Measurements from ENCODE around the gene RIOK2. TPM values are rescaled to one million over a fixed set of nuclear protein-coding genes. Genes with fewer than 3 reads are reported as not detected.
"Not testable (repeated sequence)": the region's sequence is repeated elsewhere in the genome, so short reads cannot be mapped to it uniquely, and the experiment has no call there.

The RIOK2 gene
- total and polyA plus RNA-seq, 2 donors (not counting 1 experiment from before 2014, with no cell fraction given), result 18.2 to 24.6 TPM

GRCh38 chr5:97183930-97184213, 825 bp upstream of the RIOK2 start:
- DNase-seq (ENCODE audit: low read depth in 2 of 2), result no peak
- peak overlapping the region; percentile 99 for H2AFZ ChIP-seq (ENCODE audit: low read length)
- H3K4me1 ChIP-seq (ENCODE audit: control insufficient read depth, extremely low read depth, insufficient read depth, low read length), result no peaks in the 10 kb centered on the region
- no peaks in the 10 kb centered on the region for H3K36me3 ChIP-seq (ENCODE audit: control insufficient read depth, insufficient read depth, low read length)
- no peaks in the 10 kb centered on the region for H3K27me3 ChIP-seq (ENCODE audit: control insufficient read depth, insufficient read depth, low read length)
- H3K4me2 ChIP-seq (ENCODE audit: extremely low read depth, insufficient read depth, low read length), result peak overlapping the region; percentile 26
- no peak for TF ChIP-seq EZH2 (IDR thresholded peaks at IDR 0.05; ENCODE audit: low read length, missing control alignments)
- TF ChIP-seq CTCF (conservative IDR thresholded peaks at IDR 0.05 in 1 of 2, IDR thresholded peaks at IDR 0.05 in 1 of 2; ENCODE audit: low read depth in 1 of 2, low read length in 2 of 2), result no peak
- H3K4me3 ChIP-seq (replicated peaks in 1 of 4; ENCODE audit: control extremely low read depth in 1 of 4, insufficient read depth in 1 of 4, low read depth in 3 of 4, low read length in 4 of 4), result peak overlapping the region; percentile 93 to 100 (median 97)
- H3K9ac ChIP-seq (ENCODE audit: insufficient read depth, low read length), result no peak overlapping the region
- H4K20me1 ChIP-seq (ENCODE audit: control insufficient read depth, extremely low read depth, insufficient read depth, low read length), result no peaks in the 10 kb centered on the region
- peak overlapping the region; percentile 91 for H3K27ac ChIP-seq (ENCODE audit: insufficient read depth, low read length)
- no peaks in the 10 kb centered on the region for H3K9me3 ChIP-seq (ENCODE audit: control insufficient read depth, insufficient read depth, low read depth, low read length)
- H3K79me2 ChIP-seq (ENCODE audit: control insufficient read depth, insufficient read depth, low read length), result peaks cover 29% of the 10 kb centered on the region

GRCh38 chr5:97182571-97183099, 412 bp downstream of the RIOK2 start:
- H3K9ac ChIP-seq (ENCODE audit: insufficient read depth, low read length), result peak overlapping the region; percentile 90
- H3K4me3 ChIP-seq (replicated peaks in 1 of 4; ENCODE audit: control extremely low read depth in 1 of 4, insufficient read depth in 1 of 4, low read depth in 3 of 4, low read length in 4 of 4), result peak overlapping the region; percentile 93 to 100 (median 97)
- H3K36me3 ChIP-seq (ENCODE audit: control insufficient read depth, insufficient read depth, low read length), result peaks cover 7% of the 10 kb centered on the region
- no peaks in the 10 kb centered on the region for H3K4me1 ChIP-seq (ENCODE audit: control insufficient read depth, extremely low read depth, insufficient read depth, low read length)
- peak overlapping the region; percentile 99 for H2AFZ ChIP-seq (ENCODE audit: low read length)
- peak overlapping the region; percentile 91 for H3K27ac ChIP-seq (ENCODE audit: insufficient read depth, low read length)
- H3K27me3 ChIP-seq (ENCODE audit: control insufficient read depth, insufficient read depth, low read length), result no peaks in the 10 kb centered on the region
- TF ChIP-seq EZH2 (IDR thresholded peaks at IDR 0.05; ENCODE audit: low read length, missing control alignments), result no peak
- TF ChIP-seq CTCF (conservative IDR thresholded peaks at IDR 0.05 in 1 of 2, IDR thresholded peaks at IDR 0.05 in 1 of 2; ENCODE audit: low read depth in 1 of 2, low read length in 2 of 2), result no peak
- no peaks in the 10 kb centered on the region for H4K20me1 ChIP-seq (ENCODE audit: control insufficient read depth, extremely low read depth, insufficient read depth, low read length)
- H3K4me2 ChIP-seq (ENCODE audit: extremely low read depth, insufficient read depth, low read length), result peak overlapping the region; percentile 91
- H3K79me2 ChIP-seq (ENCODE audit: control insufficient read depth, insufficient read depth, low read length), result peaks cover 31% of the 10 kb centered on the region
- H3K9me3 ChIP-seq (ENCODE audit: control insufficient read depth, insufficient read depth, low read depth, low read length), result no peaks in the 10 kb centered on the region
- DNase-seq (ENCODE audit: low read depth in 2 of 2), result peak; percentile 5 to 48

- peak; percentile 14 to 28 for DNase-seq (ENCODE audit: low read depth in 2 of 2)
- Histone ChIP-seq H4K20me1 (ENCODE audit: control insufficient read depth, extremely low read depth, insufficient read depth, low read length) (no peaks in the 10 kb centered on the region), H3K4me2 (ENCODE audit: extremely low read depth, insufficient read depth, low read length) (peak overlapping the region; percentile 91), H3K36me3 (ENCODE audit: control insufficient read depth, insufficient read depth, low read length) (peaks cover 7% of the 10 kb centered on the region), H3K27ac (ENCODE audit: insufficient read depth, low read length) (peak overlapping the region; percentile 91), H3K4me1 (ENCODE audit: control insufficient read depth, extremely low read depth, insufficient read depth, low read length) (no peaks in the 10 kb centered on the region), H3K79me2 (ENCODE audit: control insufficient read depth, insufficient read depth, low read length) (peaks cover 31% of the 10 kb centered on the region), H3K9me3 (ENCODE audit: control insufficient read depth, insufficient read depth, low read depth, low read length) (no peaks in the 10 kb centered on the region), H2AFZ (ENCODE audit: low read length) (no peak overlapping the region), H3K9ac (ENCODE audit: insufficient read depth, low read length) (peak overlapping the region; percentile 90), H3K4me3 (replicated peaks in 1 of 4; ENCODE audit: control extremely low read depth in 1 of 4, insufficient read depth in 1 of 4, low read depth in 3 of 4, low read length in 4 of 4) (peak overlapping the region; percentile 93 to 100 (median 97)), H3K27me3 (ENCODE audit: control insufficient read depth, insufficient read depth, low read length) (no peaks in the 10 kb centered on the region)
- TF ChIP-seq CTCF (conservative IDR thresholded peaks at IDR 0.05 in 1 of 2, IDR thresholded peaks at IDR 0.05 in 1 of 2; ENCODE audit: low read depth in 1 of 2, low read length in 2 of 2) (no peak), EZH2 (IDR thresholded peaks at IDR 0.05; ENCODE audit: low read length, missing control alignments) (no peak)
Measured at GRCh38 chr5:97181856-97182545, 1.0 kb downstream of the RIOK2 start.

GRCh38 chr5:97179457-97179856, 3.6 kb downstream of the RIOK2 start:
- H3K4me1 ChIP-seq (ENCODE audit: control insufficient read depth, extremely low read depth, insufficient read depth, low read length); DNase-seq (ENCODE audit: low read depth in 2 of 2); H3K27me3 ChIP-seq (ENCODE audit: control insufficient read depth, insufficient read depth, low read length); H4K20me1 ChIP-seq (ENCODE audit: control insufficient read depth, extremely low read depth, insufficient read depth, low read length); H3K4me3 ChIP-seq (replicated peaks in 1 of 4; ENCODE audit: control extremely low read depth in 1 of 4, insufficient read depth in 1 of 4, low read depth in 3 of 4, low read length in 4 of 4); H3K9me3 ChIP-seq (ENCODE audit: control insufficient read depth, insufficient read depth, low read depth, low read length); H3K4me2 ChIP-seq (ENCODE audit: extremely low read depth, insufficient read depth, low read length); H2AFZ ChIP-seq (ENCODE audit: low read length); H3K9ac ChIP-seq (ENCODE audit: insufficient read depth, low read length); H3K27ac ChIP-seq (ENCODE audit: insufficient read depth, low read length): not testable (repeated sequence)
- peaks cover 12% of the 10 kb centered on the region for H3K36me3 ChIP-seq (ENCODE audit: control insufficient read depth, insufficient read depth, low read length)
- H3K79me2 ChIP-seq (ENCODE audit: control insufficient read depth, insufficient read depth, low read length), result peaks cover 31% of the 10 kb centered on the region
